Gastroesophageal sphincter (tissue), 3 donors: ENCODE measurements around the gene CYTH1.

ENCODE experiments used
- CTCF ChIP-seq, 4 experiments: fragments of 200-600 bp in 2 of 4; fragments of 450-650 bp in 2 of 4; sonication (generic) in 1 of 4; IDR thresholded peaks; one replicate each; pipeline ENCODE4 v1.5.1; 2017 to 2019; ENCODE audit warnings: antibody characterized with exemption in 4 of 4, mild to moderate bottlenecking in 2 of 4, moderate library complexity in 2 of 4
- EP300 ChIP-seq: sonication (generic); formaldehyde crosslinking; IDR thresholded peaks from one replicate; pipeline ENCODE4 v1.6.1; 2017; ENCODE audit warnings: antibody characterized with exemption, mild to moderate bottlenecking
- POLR2A ChIP-seq, 2 donors: fragments of 450-650 bp; IDR thresholded peaks; one replicate each; pipeline ENCODE4 v1.6.1; 2017; ENCODE audit warnings: antibody characterized with exemption in 2 of 2, mild to moderate bottlenecking in 2 of 2, moderate library complexity in 1 of 2
- POLR2AphosphoS5 ChIP-seq: sonication (generic); formaldehyde crosslinking; IDR thresholded peaks from one replicate; pipeline ENCODE4 v1.6.1; 2017; ENCODE audit warnings: antibody characterized with exemption

GRCh38 chr17:78723001-78723796 lies 58.9 kb downstream of the CYTH1 start:
- TF ChIP-seq CTCF (IDR thresholded peaks at IDR 0.05) (no peak), POLR2AphosphoS5 (peak; percentile 35), POLR2A (IDR thresholded peaks at IDR 0.05) (peak in 1 of 2 donors; percentile 31), EP300 (no peak)
